Vagina (tissue), 2 donors: ENCODE data around the gene ALPG.

Source experiments
- CTCF ChIP-seq, 3 experiments: fragments of 450-650 bp in 2 of 3; fragments of 200-600 bp in 1 of 3; sonication (generic) in 1 of 3; IDR thresholded peaks; one replicate each; pipeline ENCODE4 v1.5.1; 2017 to 2019; ENCODE audit warnings: antibody characterized with exemption in 3 of 3, mild to moderate bottlenecking in 2 of 3, moderate library complexity in 2 of 3
- POLR2A ChIP-seq, 2 donors: fragments of 450-650 bp; IDR thresholded peaks; one replicate each; pipeline ENCODE4 v1.6.1; 2017; ENCODE audit warnings: antibody characterized with exemption in 2 of 2, mild to moderate bottlenecking in 2 of 2, moderate library complexity in 2 of 2
- POLR2AphosphoS5 ChIP-seq, 2 donors: sonication (generic); formaldehyde crosslinking; IDR thresholded peaks; one replicate each; pipeline ENCODE4 v1.9.0; 2017; ENCODE audit warnings: antibody characterized with exemption in 2 of 2, mild to moderate bottlenecking in 2 of 2, low read depth in 1 of 2; ENCODE audit not compliant: insufficient read depth in 1 of 2

GRCh38 chr2:232441147-232441651 is 34.6 kb downstream of the ALPG start:
- no peak for TF ChIP-seq CTCF (IDR thresholded peaks at IDR 0.05)
- TF ChIP-seq POLR2A (IDR thresholded peaks at IDR 0.05): no peak
- TF ChIP-seq POLR2AphosphoS5 (IDR thresholded peaks at IDR 0.05; ENCODE audit: insufficient read depth in 1 of 2, low read depth in 1 of 2): no peak
